ENCODE measurements around the gene GRIA4.

GRCh38 chr11:105689631-105690030 lies 79.8 kb downstream of the GRIA4 start:
- TF ChIP-seq CTCF (IDR thresholded peaks at IDR 0.05; ENCODE audit: low read depth, low read length, poor library complexity, severe bottlenecking) (no peak), EZH2phosphoT487 (IDR thresholded peaks at IDR 0.05; ENCODE audit: borderline replicate concordance, low read length) (no peak)
